ENCODE data around the gene SEC22C.

The SEC22C gene

DNA sequence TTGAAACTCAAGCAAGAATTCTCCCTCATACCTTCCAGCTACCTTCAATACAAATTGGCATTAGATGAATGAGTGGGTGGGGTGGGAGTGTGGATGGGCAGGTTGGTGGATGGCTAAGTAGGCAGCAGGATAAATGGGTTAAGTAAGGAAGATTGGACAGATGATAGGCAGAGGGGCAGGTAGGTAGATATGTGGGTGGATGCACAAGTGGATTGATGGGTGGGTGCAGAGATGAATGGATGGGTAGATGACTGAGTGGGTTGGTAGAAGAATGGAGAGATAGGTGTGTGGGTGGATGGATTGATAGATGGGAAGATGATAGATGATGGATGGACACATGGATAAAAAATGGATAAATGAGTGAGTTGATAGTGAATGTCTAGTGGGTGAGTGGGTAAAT, 51.7 kb downstream of the SEC22C start:
- no peak overlapping the region for H2AK5ac ChIP-seq (ENCODE audit: low read depth, low read length)
- H3K9me3 ChIP-seq (replicated peaks in 1 of 2; ENCODE audit: control insufficient read depth in 2 of 2, insufficient read depth in 1 of 2, low read depth in 1 of 2, low read length in 2 of 2) = no peaks in the 10 kb centered on the region
- no peak overlapping the region for H3K4me3 ChIP-seq (ENCODE audit: low read length in 2 of 2)
- no peak overlapping the region for H4K91ac ChIP-seq (ENCODE audit: low read depth, low read length, poor library complexity)
- H3K27ac ChIP-seq (replicated peaks; ENCODE audit: low read length) = no peak overlapping the region
- no peak overlapping the region for H3K23ac ChIP-seq (ENCODE audit: low read depth, low read length, poor library complexity)
- no peaks in the 10 kb centered on the region for H3K36me3 ChIP-seq (replicated peaks in 1 of 2; ENCODE audit: control insufficient read depth in 2 of 2, insufficient read depth in 2 of 2, low read length in 2 of 2)
- H3K79me1 ChIP-seq (ENCODE audit: low read depth, low read length) = no peaks in the 10 kb centered on the region
- H2BK15ac ChIP-seq (ENCODE audit: low read length) = no peak overlapping the region
- DNase-seq (ENCODE audit: low spot score) = no peak
- H3K4ac ChIP-seq (ENCODE audit: low read length) = no peak overlapping the region
- H4K8ac ChIP-seq (ENCODE audit: low read depth, low read length) = no peak overlapping the region
- H2BK120ac ChIP-seq (ENCODE audit: low read depth, low read length) = no peak overlapping the region
- no peak overlapping the region for H3K18ac ChIP-seq (ENCODE audit: low read length)
- peaks cover 0 to 15% (median 0%) of the 10 kb centered on the region in 3 experiments for H3K27me3 ChIP-seq (ENCODE audit: control insufficient read depth in 3 of 3, insufficient read depth in 3 of 3, low read depth in 1 of 3, low read length in 3 of 3)
- H2AFZ ChIP-seq (ENCODE audit: low read length) = no peak overlapping the region
- H2BK5ac ChIP-seq (ENCODE audit: low read length) = no peak overlapping the region
- no peak overlapping the region for H3K9ac ChIP-seq (ENCODE audit: low read depth, low read length, poor library complexity)
- H3K4me2 ChIP-seq (ENCODE audit: insufficient read depth, low read length, poor library complexity, severe bottlenecking) = no peak overlapping the region
- peaks cover 5 to 8% of the 10 kb centered on the region in 2 donors for H3K4me1 ChIP-seq (ENCODE audit: control insufficient read depth in 2 of 2, insufficient read depth in 1 of 2, low read depth in 1 of 2, low read length in 2 of 2)
- H3K14ac ChIP-seq (ENCODE audit: low read length) = no peak overlapping the region
- H2BK12ac ChIP-seq (ENCODE audit: low read length) = no peak overlapping the region

DNA sequence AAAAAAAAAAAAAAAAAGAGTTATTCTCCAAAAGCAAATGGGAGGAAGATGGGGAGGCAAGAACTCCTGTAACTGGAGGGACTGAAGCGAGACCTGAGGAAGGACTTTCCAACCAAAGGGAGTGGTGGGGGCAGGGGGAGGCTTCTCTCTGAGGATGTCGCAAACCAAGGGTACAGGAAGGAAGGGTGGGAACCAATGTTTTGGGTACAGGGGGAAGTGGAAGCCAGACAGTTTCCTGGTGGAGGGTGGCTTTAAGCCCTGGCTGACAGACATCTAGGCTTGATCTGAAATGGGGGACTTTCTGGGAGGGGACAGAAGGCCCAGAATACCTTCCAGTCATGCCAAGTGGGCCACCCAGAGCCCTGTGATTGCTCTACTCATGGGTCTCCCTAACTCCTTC, 52.3 kb downstream of the SEC22C start:
- Histone ChIP-seq H3K14ac (ENCODE audit: low read length) (no peak overlapping the region), H3K27me3 (ENCODE audit: control insufficient read depth in 3 of 3, insufficient read depth in 3 of 3, low read depth in 1 of 3, low read length in 3 of 3) (peaks cover 0 to 15% (median 0%) of the 10 kb centered on the region in 3 experiments), H3K4me1 (ENCODE audit: control insufficient read depth in 2 of 2, insufficient read depth in 1 of 2, low read depth in 1 of 2, low read length in 2 of 2) (peaks cover 5 to 11% of the 10 kb centered on the region in 2 donors), H3K23ac (ENCODE audit: low read depth, low read length, poor library complexity) (no peak overlapping the region), H3K9me3 (replicated peaks in 1 of 2; ENCODE audit: control insufficient read depth in 2 of 2, insufficient read depth in 1 of 2, low read depth in 1 of 2, low read length in 2 of 2) (no peaks in the 10 kb centered on the region), H3K36me3 (replicated peaks in 1 of 2; ENCODE audit: control insufficient read depth in 2 of 2, insufficient read depth in 2 of 2, low read length in 2 of 2) (no peaks in the 10 kb centered on the region), H2BK5ac (ENCODE audit: low read length) (no peak overlapping the region), H3K9ac (ENCODE audit: low read depth, low read length, poor library complexity) (no peak overlapping the region), H3K27ac (replicated peaks; ENCODE audit: low read length) (no peak overlapping the region), H2BK12ac (ENCODE audit: low read length) (no peak overlapping the region), H4K8ac (ENCODE audit: low read depth, low read length) (no peak overlapping the region), H2AFZ (ENCODE audit: low read length) (no peak overlapping the region), H3K18ac (ENCODE audit: low read length) (no peak overlapping the region), H3K4me3 (ENCODE audit: low read length in 2 of 2) (no peak overlapping the region), H2AK5ac (ENCODE audit: low read depth, low read length) (no peak overlapping the region), H3K4me2 (ENCODE audit: insufficient read depth, low read length, poor library complexity, severe bottlenecking) (no peak overlapping the region), H2BK15ac (ENCODE audit: low read length) (no peak overlapping the region), H3K4ac (ENCODE audit: low read length) (no peak overlapping the region), H2BK120ac (ENCODE audit: low read depth, low read length) (no peak overlapping the region), H4K91ac (ENCODE audit: low read depth, low read length, poor library complexity) (no peak overlapping the region), H3K79me1 (ENCODE audit: low read depth, low read length) (no peaks in the 10 kb centered on the region)
- DNase-seq (ENCODE audit: low spot score) = no peak
- WGBS, 2 donors (ENCODE audit: extremely low coverage in 2 of 2, insufficient read length in 2 of 2, insufficient replicate concordance in 1 of 2) = no CpG with 5 or more reads among the region's 2 CpGs

- Histone ChIP-seq H3K4me2 (ENCODE audit: insufficient read depth, low read length, poor library complexity, severe bottlenecking) (no peak overlapping the region), H3K14ac (ENCODE audit: low read length) (peak overlapping the region; percentile 75), H3K9ac (ENCODE audit: low read depth, low read length, poor library complexity) (no peak overlapping the region), H4K8ac (ENCODE audit: low read depth, low read length) (no peak overlapping the region), H3K79me1 (ENCODE audit: low read depth, low read length) (no peaks in the 10 kb centered on the region), H2BK120ac (ENCODE audit: low read depth, low read length) (peak overlapping the region; percentile 20), H4K91ac (ENCODE audit: low read depth, low read length, poor library complexity) (no peak overlapping the region), H3K9me3 (replicated peaks in 1 of 2; ENCODE audit: control insufficient read depth in 2 of 2, insufficient read depth in 1 of 2, low read depth in 1 of 2, low read length in 2 of 2) (no peaks in the 10 kb centered on the region), H2BK15ac (ENCODE audit: low read length) (no peak overlapping the region), H2AFZ (ENCODE audit: low read length) (no peak overlapping the region), H2AK5ac (ENCODE audit: low read depth, low read length) (no peak overlapping the region), H2BK5ac (ENCODE audit: low read length) (no peak overlapping the region), H3K18ac (ENCODE audit: low read length) (peak overlapping the region; percentile 80), H3K4me3 (ENCODE audit: low read length in 2 of 2) (no peak overlapping the region), H2BK12ac (ENCODE audit: low read length) (no peak overlapping the region), H3K4me1 (ENCODE audit: control insufficient read depth in 2 of 2, insufficient read depth in 1 of 2, low read depth in 1 of 2, low read length in 2 of 2) (peaks cover 0 to 11% of the 10 kb centered on the region in 2 donors), H3K23ac (ENCODE audit: low read depth, low read length, poor library complexity) (no peak overlapping the region), H3K4ac (ENCODE audit: low read length) (no peak overlapping the region), H3K27ac (replicated peaks; ENCODE audit: low read length) (no peak overlapping the region), H3K27me3 (ENCODE audit: control insufficient read depth in 3 of 3, insufficient read depth in 3 of 3, low read depth in 1 of 3, low read length in 3 of 3) (peaks cover 0 to 6% (median 0%) of the 10 kb centered on the region in 3 experiments), H3K36me3 (replicated peaks in 1 of 2; ENCODE audit: control insufficient read depth in 2 of 2, insufficient read depth in 2 of 2, low read length in 2 of 2) (no peaks in the 10 kb centered on the region)
- no peak for DNase-seq (ENCODE audit: low spot score)
- no CpG with 5 or more reads among the region's 11 CpGs for WGBS, 2 donors (ENCODE audit: extremely low coverage in 2 of 2, insufficient read length in 2 of 2, insufficient replicate concordance in 1 of 2)
These were observed 54.3 kb downstream of the SEC22C start for GRCh38 chr3:42527368-42527917.

- H3K4ac ChIP-seq (ENCODE audit: low read length) = no peak overlapping the region
- H2AK5ac ChIP-seq (ENCODE audit: low read depth, low read length) = no peak overlapping the region
- no peak overlapping the region for H4K8ac ChIP-seq (ENCODE audit: low read depth, low read length)
- no peak overlapping the region for H2BK5ac ChIP-seq (ENCODE audit: low read length)
- H3K9me3 ChIP-seq (replicated peaks in 1 of 2; ENCODE audit: control insufficient read depth in 2 of 2, insufficient read depth in 1 of 2, low read depth in 1 of 2, low read length in 2 of 2) = no peaks in the 10 kb centered on the region
- H3K27me3 ChIP-seq (ENCODE audit: control insufficient read depth in 3 of 3, insufficient read depth in 3 of 3, low read depth in 1 of 3, low read length in 3 of 3) = peaks cover 0 to 2% (median 0%) of the 10 kb centered on the region in 3 experiments
- H3K4me1 ChIP-seq (ENCODE audit: control insufficient read depth in 2 of 2, insufficient read depth in 1 of 2, low read depth in 1 of 2, low read length in 2 of 2) = peaks cover 0 to 11% of the 10 kb centered on the region in 2 donors
- H2BK15ac ChIP-seq (ENCODE audit: low read length) = no peak overlapping the region
- H2BK120ac ChIP-seq (ENCODE audit: low read depth, low read length) = peak overlapping the region; percentile 20
- peak overlapping the region in 1 of 2 donors; percentile 42 for H3K4me3 ChIP-seq (ENCODE audit: low read length in 2 of 2)
- H3K23ac ChIP-seq (ENCODE audit: low read depth, low read length, poor library complexity) = no peak overlapping the region
- H3K27ac ChIP-seq (replicated peaks; ENCODE audit: low read length) = no peak overlapping the region
- H3K14ac ChIP-seq (ENCODE audit: low read length) = no peak overlapping the region
- H3K4me2 ChIP-seq (ENCODE audit: insufficient read depth, low read length, poor library complexity, severe bottlenecking) = no peak overlapping the region
- no peaks in the 10 kb centered on the region for H3K36me3 ChIP-seq (replicated peaks in 1 of 2; ENCODE audit: control insufficient read depth in 2 of 2, insufficient read depth in 2 of 2, low read length in 2 of 2)
- H4K91ac ChIP-seq (ENCODE audit: low read depth, low read length, poor library complexity) = no peak overlapping the region
- no peak overlapping the region for H3K9ac ChIP-seq (ENCODE audit: low read depth, low read length, poor library complexity)
- no peaks in the 10 kb centered on the region for H3K79me1 ChIP-seq (ENCODE audit: low read depth, low read length)
- no peak for DNase-seq (ENCODE audit: low spot score)
- no CpG with 5 or more reads among the region's 15 CpGs for WGBS, 2 donors (ENCODE audit: extremely low coverage in 2 of 2, insufficient read length in 2 of 2, insufficient replicate concordance in 1 of 2)
- H2BK12ac ChIP-seq (ENCODE audit: low read length) = no peak overlapping the region
- H2AFZ ChIP-seq (ENCODE audit: low read length) = no peak overlapping the region
- H3K18ac ChIP-seq (ENCODE audit: low read length) = no peak overlapping the region
These were observed 55.0 kb downstream of the SEC22C start for GRCh38 chr3:42526616-42527367.
